Measurements from ENCODE around the gene MVP.
A peak's percentile ranks its signal among the peaks of the same experiment; 100 is the strongest.
"Not testable (repeated sequence)": the region's sequence is repeated elsewhere in the genome, so short reads cannot be mapped to it uniquely, and the experiment has no call there.

The MVP gene

DNA sequence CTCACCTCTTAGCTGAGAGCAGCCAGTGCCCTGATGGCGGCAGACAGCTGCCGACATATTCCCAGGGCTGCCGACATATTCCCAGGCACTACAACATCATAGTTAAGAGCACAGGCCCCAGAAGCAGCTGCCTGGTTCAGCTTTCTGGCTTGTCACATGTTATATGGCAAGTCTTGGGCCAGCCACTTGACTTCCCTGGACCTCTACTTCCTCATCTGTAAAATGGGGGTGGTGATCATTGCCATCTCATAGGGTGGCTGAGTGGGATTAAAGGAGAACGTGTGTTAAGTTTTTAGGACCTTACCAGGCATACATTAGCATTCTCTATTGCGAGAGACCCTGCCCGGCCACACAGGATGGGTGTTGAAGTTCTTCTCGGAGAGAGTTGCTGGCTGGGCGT, 23.7 kb downstream of the MVP start:
- no peak for DNase-seq (ENCODE audit: low spot score)

DNA sequence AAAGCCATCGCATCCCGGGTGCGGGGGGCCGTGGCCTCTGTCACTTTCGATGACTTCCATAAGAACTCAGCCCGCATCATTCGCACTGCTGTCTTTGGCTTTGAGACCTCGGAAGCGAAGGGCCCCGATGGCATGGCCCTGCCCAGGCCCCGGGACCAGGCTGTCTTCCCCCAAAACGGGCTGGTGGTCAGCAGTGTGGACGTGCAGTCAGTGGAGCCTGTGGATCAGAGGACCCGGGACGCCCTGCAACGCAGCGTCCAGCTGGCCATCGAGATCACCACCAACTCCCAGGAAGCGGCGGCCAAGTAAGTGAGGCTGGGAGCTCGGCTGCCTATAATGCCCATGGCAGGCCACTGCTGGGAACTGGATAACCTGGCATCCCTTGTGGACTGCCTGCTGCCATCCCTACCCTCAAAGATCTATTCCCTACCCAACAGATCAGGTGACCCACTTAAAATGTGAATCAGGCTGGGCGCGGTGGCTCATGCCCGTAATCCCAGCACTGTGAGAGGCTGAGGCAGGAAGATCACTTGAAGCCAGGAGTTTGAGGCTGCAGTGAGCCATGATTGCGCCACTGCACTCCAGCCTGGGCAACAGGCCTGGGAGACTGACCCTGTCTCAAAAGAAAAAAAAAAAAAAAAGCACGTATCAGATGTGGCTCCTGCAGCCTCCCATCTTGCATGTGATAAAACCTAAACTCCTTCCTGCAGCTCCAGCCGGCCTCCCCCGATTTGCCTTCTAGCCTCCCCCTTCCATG, 24.5 kb downstream of the MVP start:
- DNase-seq (ENCODE audit: low spot score): no peak

DNA sequence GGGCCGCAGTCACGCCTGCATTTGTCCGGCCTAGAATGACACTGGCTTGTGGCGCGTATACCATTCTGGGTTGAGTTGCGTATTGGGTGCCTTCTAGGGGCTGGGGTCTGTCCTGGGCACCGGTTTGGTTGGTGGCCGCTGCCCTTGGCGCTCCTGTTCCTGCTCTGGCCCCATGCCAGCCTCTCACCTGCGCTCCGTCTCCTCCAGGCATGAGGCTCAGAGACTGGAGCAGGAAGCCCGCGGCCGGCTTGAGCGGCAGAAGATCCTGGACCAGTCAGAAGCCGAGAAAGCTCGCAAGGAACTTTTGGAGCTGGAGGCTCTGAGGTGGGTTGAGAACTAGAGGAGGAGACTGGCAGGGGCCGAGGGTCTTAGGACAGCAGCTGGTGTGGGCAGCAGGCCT, 25.4 kb downstream of the MVP start:
- DNase-seq (ENCODE audit: low spot score): no peak

DNA sequence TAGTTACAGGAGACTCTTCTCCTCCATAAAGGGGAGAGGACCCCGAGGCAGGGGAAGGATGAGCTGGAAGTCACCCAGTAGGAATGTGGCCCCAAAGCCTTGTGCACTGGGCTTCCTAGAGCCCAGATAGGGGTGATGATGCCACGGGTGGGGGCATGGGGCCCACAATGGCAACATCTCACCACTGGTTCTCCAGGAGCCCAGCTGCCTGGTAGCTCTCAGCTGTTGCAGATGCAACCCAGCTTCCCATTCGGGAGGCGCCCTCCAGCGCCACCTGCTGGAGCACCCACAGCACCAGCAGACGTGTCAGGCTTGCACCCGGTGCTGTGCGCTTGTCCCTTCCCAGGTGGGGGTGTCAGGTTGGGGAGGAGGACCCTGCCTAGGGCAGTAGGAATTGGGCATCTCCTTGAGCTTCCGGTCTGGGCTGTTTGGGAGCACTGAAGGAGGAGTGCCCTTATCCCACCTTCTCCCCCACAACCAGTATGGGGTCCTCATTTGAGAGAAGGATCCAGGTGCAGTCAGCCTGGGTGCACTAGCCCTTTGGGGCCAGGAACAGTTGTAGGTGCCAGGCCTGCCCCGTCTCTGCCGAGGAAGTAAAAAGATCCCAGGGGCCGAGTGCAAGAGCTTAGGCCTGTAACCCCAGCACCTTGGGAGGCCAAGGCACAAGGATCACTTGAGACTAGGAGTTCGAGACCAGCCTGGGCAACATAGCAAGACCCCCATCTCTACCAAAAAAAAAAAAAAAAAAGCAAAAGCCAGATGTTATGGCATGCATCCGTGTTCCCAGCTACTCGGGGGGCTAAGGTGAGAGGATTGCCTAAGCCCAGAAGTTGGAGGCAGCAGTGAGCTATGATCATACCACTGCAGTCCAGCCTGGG, 28.4 kb downstream of the MVP start:
- peak; percentile 65 for DNase-seq (ENCODE audit: low spot score)

DNA sequence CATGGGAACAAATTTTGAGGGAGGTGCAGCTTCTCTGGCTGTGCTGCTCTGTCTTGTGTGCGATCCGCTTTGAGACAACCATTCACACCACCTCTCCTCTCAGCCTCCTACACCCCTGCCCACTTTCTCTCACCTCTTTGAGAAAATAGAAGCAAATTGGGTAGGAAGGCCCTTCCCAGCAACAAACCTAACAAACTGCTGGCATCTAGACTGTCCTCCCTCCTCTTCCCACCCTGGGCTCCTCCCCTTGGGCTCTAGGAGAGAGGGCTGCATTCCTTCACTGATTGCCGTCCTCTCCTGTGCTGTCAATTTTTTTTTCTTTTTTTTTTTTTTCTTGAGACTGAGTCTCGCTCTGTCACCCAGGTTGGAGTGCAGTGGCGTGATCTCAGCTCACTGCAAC, 29.2 kb downstream of the MVP start:
- DNase-seq (ENCODE audit: low spot score): no peak

DNA sequence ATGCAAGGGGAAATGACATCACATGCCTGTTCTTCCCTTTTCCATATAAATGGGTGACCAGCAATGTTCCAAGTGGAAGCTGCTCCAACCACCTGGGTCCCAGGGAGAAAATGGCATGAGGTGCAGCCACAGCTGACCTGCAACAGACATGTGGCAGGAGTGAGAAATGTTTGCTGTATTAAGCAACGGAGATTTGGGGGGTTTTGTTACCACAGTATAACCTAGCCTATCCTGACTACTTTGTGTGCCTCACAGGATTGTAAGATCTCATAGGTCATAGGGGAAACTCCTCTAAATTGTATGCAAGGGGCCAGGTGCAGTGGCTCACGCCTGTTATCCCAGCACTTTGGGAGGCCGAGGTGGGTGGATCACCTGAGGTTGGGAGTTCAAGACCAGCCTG, 30.7 kb downstream of the MVP start:
- no peak for DNase-seq (ENCODE audit: low spot score)

DNA sequence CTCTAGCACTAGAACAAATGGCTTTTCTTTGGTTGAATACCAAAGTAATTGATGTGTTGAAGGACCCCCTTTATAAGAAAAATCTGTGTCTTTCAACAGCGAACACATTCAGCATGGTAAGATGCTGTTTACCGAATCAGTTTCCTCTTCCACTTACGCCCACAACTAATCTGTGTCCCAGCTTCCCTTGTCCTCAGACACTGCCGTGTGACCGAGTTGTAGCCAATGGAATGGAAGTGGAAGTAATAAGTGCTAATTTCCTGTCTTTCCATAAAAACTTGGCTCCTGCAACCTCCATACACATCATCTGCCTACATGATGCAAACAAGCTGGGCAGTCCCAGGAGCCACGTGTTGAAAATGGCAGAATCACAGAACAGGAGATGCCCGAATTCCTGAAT, 32.4 kb downstream of the MVP start:
- DNase-seq (ENCODE audit: low spot score): no peak

DNA sequence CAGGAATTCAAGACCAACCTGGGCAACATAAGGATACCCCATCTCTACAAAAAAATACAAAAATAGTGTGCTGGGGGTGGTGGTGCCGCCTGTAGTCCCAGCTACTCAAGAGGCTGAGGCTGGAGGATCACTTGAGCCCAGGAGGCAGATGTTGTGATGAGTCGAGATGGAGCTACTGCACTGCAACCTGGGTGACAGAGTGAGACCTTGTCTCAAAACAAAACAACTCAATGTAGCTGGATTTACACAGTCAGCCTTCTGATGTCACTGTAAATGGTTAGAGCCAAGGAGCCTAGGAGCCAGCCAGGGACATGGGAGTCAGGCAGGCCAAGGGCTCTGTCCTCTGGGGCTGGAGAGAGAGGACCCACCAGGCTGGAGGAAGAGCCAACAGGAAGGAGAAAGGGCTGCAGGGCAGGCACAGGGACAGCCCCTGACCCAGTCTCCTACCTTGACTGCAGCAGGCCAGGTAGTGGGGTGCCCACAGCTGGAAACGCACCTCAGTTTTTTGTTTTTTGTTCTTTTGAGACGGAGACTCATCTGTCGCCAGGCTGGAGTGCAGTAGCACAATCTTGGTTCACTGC, 34.3 kb downstream of the MVP start:
- DNase-seq (ENCODE audit: low spot score): peak; percentile 24

DNA sequence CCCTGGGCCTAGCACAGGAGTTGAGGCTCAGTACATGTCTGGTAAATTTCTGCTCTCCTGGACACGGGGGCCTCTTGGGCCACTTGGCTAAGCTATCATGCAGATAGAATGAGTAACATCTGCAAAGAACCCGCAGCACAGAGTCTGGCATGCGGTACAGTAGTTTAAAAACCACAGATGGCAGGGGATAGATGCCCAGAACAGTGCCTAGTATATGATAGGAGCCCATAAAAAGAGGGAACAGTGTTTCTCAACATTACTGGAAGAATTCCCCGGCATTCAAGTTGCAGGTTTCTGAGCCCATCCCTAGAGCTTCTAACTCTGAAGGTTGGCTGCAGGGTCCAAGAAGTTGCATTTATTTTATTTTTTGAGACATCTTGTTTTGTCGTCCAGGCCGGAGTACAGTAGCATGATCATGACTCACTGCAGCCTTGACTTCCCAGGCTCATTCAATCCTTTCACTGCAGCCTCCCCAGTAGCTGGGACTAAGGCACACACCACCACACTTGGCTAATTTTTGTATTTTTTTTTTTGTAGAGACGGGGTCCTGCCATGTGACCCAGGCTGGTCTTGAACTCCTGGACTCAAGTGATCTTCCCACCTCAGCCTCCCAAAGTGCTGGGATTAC, 37.0 kb downstream of the MVP start:
- DNase-seq (ENCODE audit: low spot score): peak; percentile 13

DNA sequence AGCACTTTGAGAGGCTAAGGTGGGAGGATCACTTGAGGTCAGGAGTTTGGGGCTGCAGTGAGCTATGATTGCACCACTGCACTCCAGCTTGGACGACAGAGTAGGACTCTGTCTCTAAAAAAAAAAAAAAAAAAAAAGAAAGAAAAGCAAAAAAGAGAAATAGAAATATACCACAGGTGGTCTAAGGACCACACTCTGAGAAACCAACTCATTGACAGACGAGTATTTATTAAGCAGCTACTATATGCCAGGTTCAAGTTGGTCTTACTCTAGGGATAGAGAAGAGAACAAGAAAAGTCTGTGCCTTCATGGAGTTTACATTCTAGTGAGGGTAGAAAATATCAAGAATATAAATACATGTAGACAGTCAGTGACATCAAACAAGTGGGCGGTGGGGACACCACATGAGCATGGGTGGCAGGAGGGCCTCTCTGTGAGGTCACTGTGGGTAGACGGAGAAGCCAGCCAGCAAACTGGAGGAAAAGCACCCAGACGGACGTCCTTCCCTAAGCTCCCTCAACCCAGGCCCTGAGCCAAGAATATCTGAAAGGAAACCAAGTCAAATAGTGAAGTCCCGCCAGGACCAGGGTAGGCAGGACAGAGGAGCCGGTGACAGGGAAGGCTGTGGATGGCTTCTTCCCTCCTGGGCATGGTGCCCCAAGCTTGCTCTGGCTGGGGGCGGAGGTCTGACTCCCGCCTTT, 38.0 kb downstream of the MVP start:
- DNase-seq (ENCODE audit: low spot score): no peak

DNA sequence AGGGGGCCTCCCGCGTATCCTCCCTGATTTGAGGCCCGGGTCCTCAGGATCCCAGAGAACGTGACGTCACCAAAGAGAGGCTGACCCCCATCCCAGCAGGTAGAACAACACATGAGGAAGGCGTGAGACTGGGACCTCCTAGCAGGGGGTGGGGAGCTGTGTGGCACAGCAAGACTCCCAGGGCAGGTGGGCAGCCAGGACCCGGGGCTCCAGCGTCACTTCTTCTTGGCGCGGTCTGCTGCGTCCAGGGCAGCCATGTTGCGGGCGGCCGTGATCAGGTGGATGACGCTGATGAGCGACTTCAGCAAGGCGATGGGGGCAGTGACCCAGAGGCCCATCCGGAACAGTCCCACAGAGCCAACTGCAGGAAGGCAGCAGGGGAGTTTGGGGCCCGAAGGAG, 38.7 kb downstream of the MVP start:
- no peak for DNase-seq (ENCODE audit: low spot score)

DNA sequence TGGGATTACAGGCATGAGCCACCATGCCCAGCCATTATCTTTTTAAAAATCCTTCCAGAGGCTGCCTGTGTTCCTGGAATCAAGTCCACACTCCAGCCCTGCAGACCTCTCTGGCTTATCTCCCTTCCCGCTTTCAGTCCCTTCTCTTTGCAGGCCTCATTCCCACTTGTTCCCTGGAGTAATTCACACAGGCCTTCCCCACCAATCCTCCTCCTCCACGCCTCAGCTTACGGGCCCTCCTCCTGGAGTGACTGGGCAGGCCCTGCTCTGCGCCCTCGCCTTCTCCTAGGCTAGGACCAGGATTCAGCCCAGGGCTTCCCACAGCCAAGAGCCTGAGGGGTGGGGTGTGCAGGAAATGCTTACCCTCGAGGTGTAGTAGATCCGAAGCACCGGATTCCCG, 40.0 kb downstream of the MVP start:
- no peak for DNase-seq (ENCODE audit: low spot score)

DNA sequence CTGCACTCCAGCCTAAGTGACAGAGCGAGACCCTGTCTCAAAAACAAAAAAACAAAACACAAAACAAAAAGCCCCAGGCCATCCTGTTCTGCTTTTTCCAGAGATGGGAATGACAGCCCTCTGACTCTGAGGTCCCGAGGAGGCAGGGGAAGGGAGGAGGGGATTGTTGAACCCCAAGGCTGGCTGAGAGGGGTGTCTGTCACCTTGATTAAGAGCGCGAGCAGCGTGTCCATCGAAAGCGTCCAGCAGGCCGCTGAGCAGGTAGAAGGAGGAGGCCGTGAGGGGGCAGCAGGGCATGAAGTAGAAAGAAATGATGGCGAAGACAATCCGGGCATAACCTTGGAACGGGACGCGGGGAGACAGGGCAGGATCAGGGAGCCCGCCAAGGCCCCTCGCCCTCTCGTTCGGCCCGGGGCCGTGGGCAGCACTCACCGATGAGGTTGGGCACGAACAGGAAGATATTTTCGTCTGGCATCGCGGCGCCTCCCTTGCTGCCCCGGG, 42.2 kb downstream of the MVP start:
- peak; percentile 43 for DNase-seq (ENCODE audit: low spot score)

DNA sequence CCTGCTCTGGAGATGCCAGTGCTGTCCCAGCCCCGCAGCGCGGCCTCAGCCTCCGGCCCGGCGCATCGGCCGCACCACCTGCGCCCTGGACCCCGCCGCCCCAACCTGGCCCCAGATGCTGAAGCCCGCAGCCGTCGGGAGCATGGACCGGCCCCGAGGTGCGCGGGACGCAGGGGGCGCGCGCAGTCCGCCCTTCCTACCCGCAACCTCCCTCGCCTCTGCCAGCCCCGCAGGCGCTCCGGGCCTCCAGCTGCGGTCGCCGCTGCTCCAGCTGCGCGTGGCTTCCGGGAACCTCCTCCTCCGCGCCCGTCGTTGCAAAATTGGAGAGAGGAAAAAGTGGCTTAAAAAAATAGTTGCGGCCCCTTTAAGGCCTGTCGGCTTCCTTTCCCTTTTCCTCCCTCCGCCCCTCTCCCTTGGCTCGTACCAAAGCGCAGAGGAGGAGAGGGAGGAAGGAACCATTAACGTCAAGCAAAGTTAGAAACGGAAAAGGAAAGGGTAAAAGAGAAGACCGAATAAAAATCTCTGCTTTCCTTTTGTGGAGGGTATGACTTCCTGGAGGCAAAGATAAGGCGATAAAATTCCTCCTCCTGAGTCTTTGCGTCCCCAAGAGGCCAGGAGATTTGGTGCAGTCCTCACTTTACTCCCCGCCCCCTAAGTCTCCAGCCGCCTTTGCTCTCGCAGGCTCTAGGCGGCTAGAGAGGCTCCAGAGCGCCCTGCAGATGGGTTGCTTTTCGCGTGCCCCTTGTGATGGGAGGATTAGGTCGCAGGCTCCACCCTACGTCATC, 42.8 kb downstream of the MVP start, which contains the start of gene CDIPT:
Gene CDIPT, minus strand, starts transcription at position 343 of the 785 bp plus-strand sequence. CDS start 369 bp downstream, outside the sequence.
- peak; percentile 96 for DNase-seq (ENCODE audit: low spot score)

DNA sequence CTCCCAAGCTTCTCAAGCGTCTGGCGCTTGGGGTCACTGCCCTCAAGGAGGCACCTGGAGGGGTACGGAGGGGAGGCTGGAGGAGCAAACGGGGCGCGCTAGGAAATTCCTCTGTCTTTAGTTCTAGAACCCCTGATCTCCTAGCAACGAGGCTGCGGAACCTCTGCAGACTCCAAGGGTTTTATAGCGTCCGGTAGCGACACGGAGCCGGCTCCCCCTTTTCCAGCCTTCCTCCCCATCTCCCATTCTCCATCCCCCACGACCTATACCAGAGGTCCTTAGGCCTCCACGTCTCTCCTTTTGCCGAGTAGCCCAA, 43.4 kb downstream of the MVP start:
- no peak for DNase-seq (ENCODE audit: low spot score)

DNA sequence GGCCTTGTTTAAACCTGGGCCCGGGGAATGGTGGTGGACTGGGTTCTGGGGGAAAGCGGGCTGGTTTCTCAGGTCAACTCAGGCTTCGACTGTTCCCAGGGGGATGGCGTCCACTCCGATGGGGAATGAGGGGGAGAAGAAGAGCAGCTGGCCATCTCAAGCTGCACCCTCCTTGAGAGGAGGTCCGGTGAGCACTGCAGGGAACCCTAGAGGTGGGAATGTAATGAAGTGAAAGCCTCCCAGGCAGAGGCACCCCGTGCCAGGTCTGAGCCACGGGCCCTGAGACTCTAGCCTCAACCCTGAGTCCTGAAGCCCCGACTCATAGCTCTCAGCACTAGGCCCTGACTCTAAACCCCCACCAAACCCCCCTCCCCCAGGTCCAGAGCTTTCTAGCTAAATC, 43.9 kb downstream of the MVP start:
- no peak for DNase-seq (ENCODE audit: low spot score)

DNA sequence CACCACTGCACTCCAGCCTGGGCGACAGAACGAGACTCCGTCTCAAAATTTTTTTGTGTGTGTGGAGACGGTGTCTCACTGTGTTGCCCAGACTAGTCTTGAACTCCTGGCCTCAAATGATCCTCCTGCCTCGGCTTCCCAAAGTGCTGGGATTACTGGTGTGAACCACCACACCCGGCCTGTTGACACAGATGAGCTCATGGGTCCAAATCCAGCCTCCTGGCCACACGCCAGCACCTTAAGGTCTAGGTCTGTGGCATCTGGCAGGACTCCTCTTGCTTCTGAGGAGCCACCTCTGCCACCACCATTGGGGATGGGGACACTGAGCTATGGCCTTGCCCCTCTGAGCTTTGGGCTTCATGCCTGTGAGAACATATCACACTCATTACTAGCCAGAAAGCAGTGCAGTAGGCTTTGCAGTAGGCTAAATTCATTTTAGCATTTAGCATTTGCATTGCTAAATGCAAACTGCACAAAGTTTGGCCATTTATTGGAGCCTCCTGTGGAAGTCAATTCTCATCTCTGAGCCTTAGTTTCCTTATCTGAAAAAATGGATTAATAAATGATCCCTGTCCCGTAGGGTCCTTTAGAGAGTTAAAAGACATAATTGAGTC, 48.2 kb downstream of the MVP start:
- DNase-seq (ENCODE audit: low spot score): no peak

DNA sequence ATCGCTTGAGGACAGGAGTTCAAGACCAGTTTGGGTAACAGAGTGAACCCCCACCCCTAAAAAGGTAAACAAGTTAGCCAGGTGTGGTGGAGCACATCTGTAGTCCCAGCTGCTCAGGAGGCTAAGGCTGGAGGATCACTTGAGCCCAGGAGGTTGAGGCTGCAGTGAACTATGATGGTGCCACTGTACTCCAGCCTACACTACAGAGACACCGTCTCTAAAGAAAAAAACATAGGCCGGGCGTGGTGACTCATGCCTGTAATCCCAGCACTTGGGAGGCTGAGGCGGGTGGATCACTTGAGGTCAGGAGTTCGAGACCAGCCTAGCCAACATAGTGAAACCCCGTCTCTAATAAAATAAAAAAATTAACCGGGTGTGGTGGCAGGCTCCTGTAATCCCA, 48.8 kb downstream of the MVP start:
- not testable (repeated sequence) for DNase-seq (ENCODE audit: low spot score)

DNA sequence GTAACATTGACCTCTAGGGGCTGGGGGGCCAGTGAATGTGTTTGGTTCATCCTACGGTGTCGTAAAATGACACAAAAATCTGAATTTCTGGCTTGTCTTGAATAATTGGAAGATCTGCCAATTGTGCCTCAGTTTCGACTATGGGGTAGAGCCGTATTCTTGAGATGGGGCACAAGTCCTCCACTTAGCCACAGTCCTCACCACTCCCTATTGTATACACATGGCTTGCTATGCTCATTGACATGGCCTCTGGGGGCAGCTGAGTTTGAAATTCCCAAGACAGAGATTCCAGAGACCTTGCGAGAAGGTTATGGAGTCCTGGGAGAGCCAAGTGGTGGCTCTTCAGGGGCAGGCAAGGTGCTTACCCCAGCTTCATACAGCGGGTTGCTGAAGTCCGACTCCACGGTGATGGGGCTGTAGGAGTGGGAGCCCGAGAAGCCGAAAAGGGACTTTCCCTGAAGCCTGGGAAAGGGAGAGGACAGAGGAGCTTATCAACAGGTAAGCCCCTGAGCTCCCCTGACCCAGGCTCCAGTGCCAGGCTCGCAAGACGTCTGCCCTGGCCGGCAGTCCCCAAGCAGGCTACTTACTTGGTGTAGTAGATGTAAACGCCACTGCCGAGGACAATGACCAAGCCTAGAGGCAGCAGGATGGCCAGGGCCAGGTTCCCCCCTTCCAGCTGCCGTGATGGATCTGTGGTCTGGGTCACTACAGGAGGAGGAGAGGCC, 51.7 kb downstream of the MVP start:
- DNase-seq (ENCODE audit: low spot score): no peak

DNA sequence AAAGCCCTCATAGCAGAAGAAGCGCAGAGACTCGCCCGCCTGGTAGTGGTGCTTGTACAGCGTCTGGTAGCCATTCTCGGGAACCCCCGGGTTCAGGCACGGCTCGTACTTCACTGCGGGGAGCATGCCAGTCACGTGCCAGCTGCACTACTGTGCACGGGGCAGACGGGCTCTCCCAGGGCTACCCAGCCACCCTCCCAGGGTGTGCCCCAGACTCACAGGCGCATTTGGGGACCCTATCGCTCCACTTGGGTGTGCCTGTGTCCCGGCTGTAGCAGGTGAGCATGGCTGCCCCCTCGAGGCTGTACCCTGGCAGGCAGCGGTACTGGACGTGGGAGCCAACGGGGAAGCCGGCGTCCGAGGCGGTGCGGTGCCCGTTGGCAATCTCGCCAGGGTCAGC, 53.1 kb downstream of the MVP start:
- no peak for DNase-seq (ENCODE audit: low spot score)
